ES-I3 (cell line): Measurements from ENCODE around the gene MICU2.
A peak's percentile ranks its signal among the peaks of the same experiment; 100 is the strongest.

Source experiments
- H3K36me3 ChIP-seq: 2 replicates; pipeline ENCODE4 v1.6.1; 2013; ENCODE audit warnings: mild to moderate bottlenecking, low read length, control low read depth, moderate library complexity; ENCODE audit not compliant: insufficient read depth
- H3K4me1 ChIP-seq: 2 replicates; pipeline ENCODE4 v1.6.1; 2013; ENCODE audit warnings: mild to moderate bottlenecking, control low read depth, low read length; ENCODE audit not compliant: insufficient read depth
- H3K9ac ChIP-seq: 2 replicates; pipeline ENCODE4 v1.6.1; 2013; ENCODE audit warnings: low read depth, mild to moderate bottlenecking, low read length, moderate library complexity
- H3K9me3 ChIP-seq: 2 replicates; pipeline ENCODE4 v1.6.1; 2013; ENCODE audit warnings: mild to moderate bottlenecking, low read length, moderate library complexity; ENCODE audit not compliant: control insufficient read depth, insufficient read depth

The MICU2 gene, protein sequence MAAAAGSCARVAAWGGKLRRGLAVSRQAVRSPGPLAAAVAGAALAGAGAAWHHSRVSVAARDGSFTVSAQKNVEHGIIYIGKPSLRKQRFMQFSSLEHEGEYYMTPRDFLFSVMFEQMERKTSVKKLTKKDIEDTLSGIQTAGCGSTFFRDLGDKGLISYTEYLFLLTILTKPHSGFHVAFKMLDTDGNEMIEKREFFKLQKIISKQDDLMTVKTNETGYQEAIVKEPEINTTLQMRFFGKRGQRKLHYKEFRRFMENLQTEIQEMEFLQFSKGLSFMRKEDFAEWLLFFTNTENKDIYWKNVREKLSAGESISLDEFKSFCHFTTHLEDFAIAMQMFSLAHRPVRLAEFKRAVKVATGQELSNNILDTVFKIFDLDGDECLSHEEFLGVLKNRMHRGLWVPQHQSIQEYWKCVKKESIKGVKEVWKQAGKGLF

DNA sequence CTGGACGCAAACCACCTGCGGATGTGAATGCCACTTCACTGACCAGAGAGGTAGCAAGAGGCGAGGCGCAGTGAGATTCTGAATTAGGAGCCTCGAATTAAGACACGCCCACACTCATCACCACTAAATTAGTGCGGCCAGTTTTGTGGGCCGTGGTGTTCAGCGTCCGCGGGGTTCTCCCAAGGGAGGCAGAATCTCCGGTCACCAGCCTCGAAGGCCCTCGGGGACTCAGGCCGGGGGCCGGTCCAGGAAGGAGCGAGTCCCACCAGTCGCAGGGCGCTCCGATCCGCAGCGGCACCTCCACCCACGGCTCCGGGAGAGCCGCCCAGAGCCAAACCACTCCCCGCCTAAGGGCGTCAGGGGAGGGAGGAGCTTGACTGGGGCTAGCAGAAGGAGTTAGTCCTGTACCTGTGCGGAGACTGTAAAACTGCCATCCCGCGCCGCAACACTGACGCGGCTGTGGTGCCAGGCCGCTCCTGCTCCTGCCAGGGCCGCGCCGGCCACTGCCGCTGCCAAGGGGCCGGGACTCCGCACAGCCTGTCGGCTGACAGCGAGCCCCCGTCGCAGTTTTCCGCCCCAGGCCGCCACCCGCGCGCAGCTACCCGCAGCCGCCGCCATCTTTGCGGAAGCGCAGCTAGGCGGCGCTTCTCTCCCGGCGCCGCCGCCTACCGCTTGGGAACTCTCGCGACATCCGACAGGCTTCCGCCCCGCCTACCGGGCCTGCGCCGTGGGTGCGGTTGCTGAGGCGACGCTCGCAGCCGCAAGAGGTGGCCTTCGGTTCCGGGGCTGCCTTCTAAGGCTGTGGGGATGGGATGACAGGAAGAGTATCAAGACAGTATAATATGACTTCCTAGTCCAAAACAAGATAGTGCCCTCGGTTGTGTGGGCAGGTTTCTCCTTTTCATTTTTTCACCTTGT is at the start of gene MICU2:
Gene MICU2, minus strand, starts transcription at position 640 of the 918 bp plus-strand sequence. Its CDS starts 22 bp downstream, at position 618.
- peak within 1 kb of the TSS; percentile 95 for H3K9ac ChIP-seq
- H3K4me1 ChIP-seq, result no peaks in the 10 kb centered on the region
- H3K36me3 ChIP-seq, result no peaks in the 10 kb centered on the region
- H3K9me3 ChIP-seq, result no peaks in the 10 kb centered on the region

DNA sequence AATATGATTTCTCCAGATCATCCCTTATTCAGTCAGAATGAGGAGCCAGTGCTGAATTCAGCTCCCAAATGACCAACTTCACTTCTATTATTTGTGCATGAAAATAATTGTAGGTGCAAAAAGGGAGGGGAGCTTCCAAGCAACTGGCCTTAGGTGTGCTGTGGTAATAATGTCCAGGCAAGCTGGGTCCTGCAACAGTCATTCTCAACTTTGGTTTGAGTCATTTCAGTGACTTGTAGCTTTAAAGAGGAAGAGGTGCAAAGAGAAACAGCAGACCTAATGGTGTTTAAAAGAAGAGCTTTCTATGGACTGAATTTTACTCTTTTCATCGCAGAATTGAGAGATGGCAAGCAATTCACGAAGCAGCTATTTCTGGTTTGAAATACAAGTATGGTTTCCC is 37.7 kb upstream of the MICU2 start:
- Histone ChIP-seq H3K36me3 (no peaks in the 10 kb centered on the region), H3K9me3 (no peaks in the 10 kb centered on the region), H3K4me1 (no peaks in the 10 kb centered on the region), H3K9ac (no peak overlapping the region)

DNA sequence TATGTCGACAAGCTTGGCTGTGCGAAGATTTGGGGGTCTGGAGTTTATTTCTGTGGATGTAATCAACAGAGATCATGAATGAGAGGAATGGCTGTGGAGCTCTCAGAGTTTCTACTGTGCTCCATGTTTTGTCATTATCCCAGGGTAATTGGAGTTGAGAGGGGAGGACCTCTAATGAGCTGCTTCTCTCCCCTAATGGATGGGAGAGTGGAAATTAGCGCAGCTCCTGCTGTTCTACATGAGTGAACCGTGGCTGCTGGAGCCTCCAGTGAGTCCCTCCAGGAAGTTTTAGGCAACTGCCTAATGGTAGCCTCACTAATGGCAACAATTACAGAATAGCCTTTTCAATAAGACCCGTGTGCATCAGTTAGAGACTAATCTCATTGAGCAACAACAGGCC is 35.6 kb upstream of the MICU2 start:
- no peak overlapping the region for H3K9ac ChIP-seq
- no peaks in the 10 kb centered on the region for H3K36me3 ChIP-seq
- no peaks in the 10 kb centered on the region for H3K9me3 ChIP-seq
- no peaks in the 10 kb centered on the region for H3K4me1 ChIP-seq

DNA sequence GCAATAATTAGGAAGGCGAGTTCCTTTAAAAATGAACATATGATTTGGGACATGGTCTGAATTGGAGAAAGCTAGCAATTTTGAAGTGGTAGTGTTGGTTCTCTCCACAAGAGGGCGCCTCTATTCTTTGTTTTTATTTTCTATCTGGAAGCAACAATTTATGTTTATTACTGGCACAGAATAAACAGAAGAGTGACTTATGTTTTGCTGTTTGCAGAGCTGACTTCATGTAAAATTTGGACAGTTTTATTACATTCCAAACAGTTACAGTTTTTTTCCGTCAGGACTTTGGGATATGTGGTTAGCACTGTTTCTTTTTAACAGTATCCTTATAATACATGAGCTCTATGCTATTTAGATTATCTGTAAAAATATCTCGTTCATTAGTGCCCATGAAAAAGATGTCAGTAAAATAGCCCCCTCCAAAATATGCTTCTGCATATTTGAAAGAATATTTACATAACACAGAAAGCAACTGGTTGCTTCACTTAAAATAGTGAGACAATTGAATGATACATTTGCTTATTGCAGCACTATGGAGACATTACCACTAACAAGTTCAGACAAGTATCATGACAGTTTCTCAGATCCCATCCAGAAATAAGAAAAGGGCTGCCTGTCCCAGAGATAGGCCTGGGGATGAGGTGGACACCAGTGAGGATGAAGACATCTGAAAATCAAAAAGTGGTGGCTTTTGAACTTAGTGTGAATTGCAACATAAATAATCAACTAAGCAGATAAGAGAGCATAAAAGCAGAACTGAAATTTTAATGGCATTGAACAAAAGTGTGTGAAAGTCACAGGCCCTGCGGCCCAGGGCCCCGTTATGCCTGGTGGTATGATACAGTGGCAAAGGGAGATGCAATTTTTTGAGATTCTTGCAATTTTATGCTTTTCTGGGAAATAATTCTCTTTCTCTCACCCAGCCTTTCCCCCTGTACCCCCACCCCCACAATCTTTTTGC is 34.6 kb upstream of the MICU2 start:
- Histone ChIP-seq H3K9ac (no peak overlapping the region), H3K36me3 (no peaks in the 10 kb centered on the region), H3K4me1 (no peaks in the 10 kb centered on the region), H3K9me3 (no peaks in the 10 kb centered on the region)

DNA sequence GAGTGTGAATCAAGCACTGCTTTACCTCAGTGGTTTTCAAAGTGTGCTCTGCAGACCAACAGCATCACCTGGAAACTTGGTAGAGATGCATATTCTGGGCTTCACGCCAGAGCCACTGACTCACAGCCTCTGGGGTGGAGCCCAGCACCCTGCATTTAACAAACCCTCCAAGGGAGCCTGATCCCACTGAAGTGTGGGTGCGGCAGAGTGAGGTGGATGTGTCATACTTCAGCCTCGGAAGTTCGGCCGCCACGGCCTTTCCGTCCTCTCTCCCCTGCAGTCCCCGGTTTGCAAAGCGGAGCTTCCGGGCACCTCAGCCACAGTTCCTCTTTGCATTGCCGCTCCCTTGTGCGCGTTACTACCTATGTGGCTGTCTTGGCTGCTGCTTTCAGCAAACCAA is 33.3 kb upstream of the MICU2 start:
- no peaks in the 10 kb centered on the region for H3K36me3 ChIP-seq
- no peaks in the 10 kb centered on the region for H3K9me3 ChIP-seq
- H3K9ac ChIP-seq, result no peak overlapping the region
- H3K4me1 ChIP-seq, result no peaks in the 10 kb centered on the region

DNA sequence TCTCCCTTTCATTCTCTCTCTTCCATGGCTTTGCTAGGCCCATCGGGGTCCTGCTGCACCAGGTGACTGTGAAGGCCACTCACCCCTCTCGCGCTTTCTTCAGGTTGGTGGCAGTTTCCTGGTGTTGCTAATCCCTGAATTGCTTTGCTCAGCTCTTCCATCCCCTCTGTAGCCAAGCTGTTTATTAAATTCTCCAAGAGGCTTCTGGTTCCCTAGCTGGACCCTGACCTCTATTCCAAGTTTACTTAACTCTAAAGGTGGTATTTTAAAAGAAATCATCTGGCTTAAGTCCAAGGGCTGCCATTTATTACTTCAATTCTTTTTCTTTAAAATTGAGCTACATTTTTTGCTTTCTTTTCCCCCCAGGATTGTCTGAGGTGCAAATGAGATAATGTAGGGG is 32.7 kb upstream of the MICU2 start:
- H3K9ac ChIP-seq, result no peak overlapping the region
- H3K9me3 ChIP-seq, result no peaks in the 10 kb centered on the region
- H3K4me1 ChIP-seq, result no peaks in the 10 kb centered on the region
- no peaks in the 10 kb centered on the region for H3K36me3 ChIP-seq

DNA sequence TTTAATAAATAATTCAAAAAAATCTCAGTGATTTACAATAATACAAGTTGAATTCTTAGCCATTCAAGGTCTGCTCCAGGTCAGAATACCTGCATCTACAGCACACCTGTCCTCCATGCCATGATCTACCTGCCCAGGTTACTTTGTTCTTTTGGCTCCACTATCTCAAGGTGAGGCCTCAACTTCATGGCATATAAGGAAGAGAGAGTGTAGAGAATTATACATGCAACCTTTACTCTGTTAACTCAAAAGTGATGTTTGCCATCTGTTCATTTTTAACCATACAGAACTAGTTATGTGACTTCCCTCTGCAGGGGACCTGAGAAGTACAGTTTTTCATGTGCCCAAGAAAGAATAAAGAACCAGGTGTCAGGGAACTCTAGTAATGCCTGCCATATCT is 28.2 kb upstream of the MICU2 start:
- Histone ChIP-seq H3K4me1 (no peaks in the 10 kb centered on the region), H3K9me3 (no peaks in the 10 kb centered on the region), H3K36me3 (no peaks in the 10 kb centered on the region), H3K9ac (no peak overlapping the region)

DNA sequence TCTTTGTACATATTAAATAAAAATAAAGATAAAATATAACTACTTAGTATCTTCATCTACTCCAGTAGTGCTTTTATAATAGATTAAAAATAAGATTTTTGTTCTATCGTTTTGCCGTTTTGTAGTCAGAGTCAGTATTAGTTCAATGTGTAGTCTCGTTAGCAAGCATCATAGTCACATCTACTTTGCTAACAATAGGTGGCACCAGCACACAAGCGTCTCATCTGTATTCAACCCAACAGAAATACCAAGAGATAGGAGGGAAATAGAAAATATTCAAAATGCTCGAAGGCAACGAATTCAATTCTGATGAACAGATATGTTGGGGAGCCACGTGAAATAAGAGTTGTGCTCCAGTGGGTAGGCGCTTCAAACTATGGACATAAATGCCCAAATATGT is 21.4 kb upstream of the MICU2 start:
- no peaks in the 10 kb centered on the region for H3K4me1 ChIP-seq
- no peaks in the 10 kb centered on the region for H3K36me3 ChIP-seq
- H3K9ac ChIP-seq, result no peak overlapping the region
- no peaks in the 10 kb centered on the region for H3K9me3 ChIP-seq

DNA sequence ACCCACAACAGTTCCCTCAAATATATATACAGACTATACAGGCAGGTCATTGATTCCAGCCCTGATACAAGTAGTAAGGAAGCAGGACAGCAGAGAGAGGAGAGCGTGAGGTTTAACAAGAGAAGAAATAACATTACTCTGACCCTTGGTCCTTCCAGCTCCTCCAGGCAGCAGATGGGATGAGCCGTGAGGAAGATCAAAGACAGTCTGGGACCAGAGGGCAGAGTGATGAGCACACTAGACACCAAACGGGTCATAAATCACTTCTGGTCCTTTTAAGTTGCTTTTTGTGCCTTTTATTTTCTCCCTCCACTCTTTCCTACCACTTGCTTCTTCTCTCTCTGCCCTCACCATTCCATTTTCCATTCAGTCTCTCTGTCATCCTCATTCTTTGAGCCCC is 16.9 kb upstream of the MICU2 start:
- Histone ChIP-seq H3K4me1 (no peaks in the 10 kb centered on the region), H3K36me3 (no peaks in the 10 kb centered on the region), H3K9me3 (no peaks in the 10 kb centered on the region; the same call in 1 of the 2 replicates), H3K9ac (no peak overlapping the region)

DNA sequence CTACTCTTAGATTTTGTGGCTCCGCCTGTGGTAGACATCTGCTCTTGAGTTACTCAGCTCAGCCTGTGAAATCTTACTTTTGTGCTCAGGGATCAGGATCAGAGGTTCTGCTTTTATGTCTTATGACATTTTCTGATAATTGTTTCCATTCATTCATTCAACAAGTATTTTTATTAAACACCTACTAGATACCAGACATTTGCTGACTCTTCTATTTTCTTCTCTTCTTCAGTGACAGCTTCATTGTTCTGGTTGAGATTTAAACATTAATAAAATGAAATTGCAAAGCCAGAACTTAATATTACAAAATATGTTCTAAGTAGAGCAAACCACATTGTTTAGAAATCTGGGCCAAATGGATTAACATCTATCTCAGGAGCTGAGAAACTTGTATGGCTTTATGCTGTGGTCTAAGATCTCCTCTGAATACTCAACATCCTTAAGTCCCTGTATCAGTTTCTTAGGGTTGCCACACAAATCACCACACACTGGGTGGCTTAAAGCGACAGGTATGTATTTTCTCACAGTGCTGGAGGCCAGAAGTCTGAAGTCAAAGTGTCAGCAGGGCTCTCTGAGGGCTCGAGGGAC is 15.8 kb upstream of the MICU2 start:
- H3K36me3 ChIP-seq, result no peaks in the 10 kb centered on the region
- no peaks in the 10 kb centered on the region for H3K4me1 ChIP-seq
- H3K9ac ChIP-seq, result no peak overlapping the region
- no peaks in the 10 kb centered on the region; the same call in 1 of the 2 replicates for H3K9me3 ChIP-seq

DNA sequence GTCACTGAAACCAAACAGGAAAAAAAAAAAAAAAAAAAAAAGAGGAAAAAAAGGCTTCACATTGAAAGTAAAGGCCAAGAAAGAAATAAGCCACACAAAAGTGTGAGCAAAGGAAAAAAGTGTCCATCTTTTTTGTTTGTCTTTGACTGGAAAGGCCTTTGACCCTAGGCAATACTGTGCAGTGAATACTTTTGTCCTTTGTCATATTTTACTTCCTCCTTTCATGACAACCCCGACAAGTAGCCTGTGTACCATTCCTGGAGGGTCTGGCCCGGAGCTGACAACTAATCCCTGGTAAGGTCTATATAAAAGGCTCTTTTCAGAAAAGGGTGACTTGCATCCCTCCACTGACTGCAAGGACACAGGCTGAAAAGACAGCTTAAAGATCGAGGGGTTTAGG is 12.9 kb upstream of the MICU2 start:
- Histone ChIP-seq H3K4me1 (no peaks in the 10 kb centered on the region), H3K36me3 (no peaks in the 10 kb centered on the region), H3K9me3 (no peaks in the 10 kb centered on the region; the same call in 1 of the 2 replicates), H3K9ac (no peak overlapping the region)

DNA sequence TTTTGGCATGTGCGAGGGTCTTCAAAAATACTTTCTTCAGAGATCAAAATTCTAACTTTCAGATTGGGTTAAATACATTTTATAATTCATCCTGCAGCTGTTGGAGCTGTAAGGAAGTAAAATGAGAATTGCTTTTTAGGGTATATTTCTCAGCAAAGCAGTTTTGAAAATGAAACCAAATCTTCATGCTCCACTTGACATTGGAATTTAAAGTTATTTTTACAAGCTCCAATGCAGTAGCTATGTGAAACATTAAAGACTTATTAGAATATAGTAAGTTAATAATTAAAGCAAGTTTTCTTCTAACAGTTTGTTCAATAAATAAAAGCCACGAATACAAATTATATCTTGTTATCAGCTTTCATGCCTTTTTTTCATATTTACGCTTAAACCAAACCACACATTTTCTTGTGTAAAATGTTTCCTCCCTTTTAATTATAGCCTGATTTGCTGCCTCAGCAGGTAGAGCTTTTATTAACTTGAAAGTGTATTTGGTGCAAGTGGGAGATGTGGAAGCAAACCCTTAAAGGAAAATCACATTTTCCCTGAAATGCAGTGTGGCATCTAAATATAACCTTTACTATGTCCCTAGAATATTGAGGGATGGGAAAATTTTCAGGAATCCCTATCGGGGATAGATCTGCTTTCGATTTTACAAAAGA is 12.4 kb upstream of the MICU2 start:
- no peak overlapping the region for H3K9ac ChIP-seq
- H3K36me3 ChIP-seq, result no peaks in the 10 kb centered on the region
- no peaks in the 10 kb centered on the region for H3K4me1 ChIP-seq
- H3K9me3 ChIP-seq, result no peaks in the 10 kb centered on the region; the same call in 1 of the 2 replicates

DNA sequence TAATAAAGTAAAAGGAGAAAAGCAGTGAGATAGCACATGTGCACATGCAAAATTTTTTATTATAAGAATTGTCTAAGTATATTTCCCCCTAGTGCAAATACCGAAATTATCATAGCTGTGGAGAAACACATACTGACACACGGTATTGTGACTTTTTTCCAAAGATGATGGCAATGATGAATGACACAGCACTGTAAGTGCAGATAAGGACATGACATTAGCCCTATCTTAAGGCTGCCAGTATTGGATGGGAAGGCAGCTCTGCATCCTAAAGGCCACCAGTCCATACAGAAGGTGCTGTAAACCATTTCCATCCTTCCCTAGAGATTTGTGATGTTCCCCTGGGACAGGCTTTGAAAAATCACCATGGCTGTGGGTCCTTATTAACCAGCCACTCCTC is 11.5 kb upstream of the MICU2 start:
- no peaks in the 10 kb centered on the region; the same call in 1 of the 2 replicates for H3K9me3 ChIP-seq
- no peak overlapping the region for H3K9ac ChIP-seq
- no peaks in the 10 kb centered on the region for H3K4me1 ChIP-seq
- no peaks in the 10 kb centered on the region for H3K36me3 ChIP-seq
